ENCODE results near the gene CACNA2D3. TPM values are rescaled to one million over a fixed set of nuclear protein-coding genes. Genes with fewer than 3 reads are reported as not detected.

The CACNA2D3 gene
- total RNA-seq, 1 donor from 2014 or later, result 0.48 TPM

- no peak for DNase-seq (ENCODE audit: low spot score)
Observed at GRCh38 chr3:54900838-54901591, 778.7 kb downstream of the CACNA2D3 start.

- no peak for DNase-seq (ENCODE audit: low spot score)
Observed at GRCh38 chr3:54901906-54902685, 779.7 kb downstream of the CACNA2D3 start.

- no peak for DNase-seq (ENCODE audit: low spot score)
Observed at GRCh38 chr3:54905261-54905888, 783.0 kb downstream of the CACNA2D3 start.

- no peak for DNase-seq (ENCODE audit: low spot score)
Observed at GRCh38 chr3:54905920-54906319, 783.6 kb downstream of the CACNA2D3 start.

GRCh38 chr3:54906763-54907162 lies 784.4 kb downstream of the CACNA2D3 start:
- DNase-seq (ENCODE audit: low spot score), result no peak

GRCh38 chr3:54909191-54909590 lies 786.8 kb downstream of the CACNA2D3 start:
- DNase-seq (ENCODE audit: low spot score), result no peak

- DNase-seq (ENCODE audit: low spot score), result no peak
Observed at GRCh38 chr3:54914180-54914579, 791.8 kb downstream of the CACNA2D3 start.

GRCh38 chr3:54915181-54915580 lies 792.8 kb downstream of the CACNA2D3 start:
- DNase-seq (ENCODE audit: low spot score), result no peak

- DNase-seq (ENCODE audit: low spot score), result no peak
Observed at GRCh38 chr3:54915976-54916375, 793.6 kb downstream of the CACNA2D3 start.

- no peak for DNase-seq (ENCODE audit: low spot score)
Observed at GRCh38 chr3:54916732-54917131, 794.4 kb downstream of the CACNA2D3 start.

- no peak for DNase-seq (ENCODE audit: low spot score)
Observed at GRCh38 chr3:54917174-54917573, 794.8 kb downstream of the CACNA2D3 start.

GRCh38 chr3:54917862-54918261 lies 795.5 kb downstream of the CACNA2D3 start:
- no peak for DNase-seq (ENCODE audit: low spot score)

- no peak for DNase-seq (ENCODE audit: low spot score)
Observed at GRCh38 chr3:54918516-54918915, 796.2 kb downstream of the CACNA2D3 start.

- DNase-seq (ENCODE audit: low spot score), result no peak
Observed at GRCh38 chr3:54928046-54928770, 805.9 kb downstream of the CACNA2D3 start, which contains the start of gene LRTM1. Gene LRTM1, minus strand, starts transcription at chr3:54928059. Its CDS starts 148 bp downstream, at chr3:54927911.

GRCh38 chr3:54931182-54931581 lies 808.8 kb downstream of the CACNA2D3 start:
- DNase-seq (ENCODE audit: low spot score), result no peak

- DNase-seq (ENCODE audit: low spot score), result no peak
Observed at GRCh38 chr3:54932606-54933005, 810.3 kb downstream of the CACNA2D3 start.

- no peak for DNase-seq (ENCODE audit: low spot score)
Observed at GRCh38 chr3:54935869-54936268, 813.5 kb downstream of the CACNA2D3 start.

GRCh38 chr3:54936561-54936960 lies 814.2 kb downstream of the CACNA2D3 start:
- no peak for DNase-seq (ENCODE audit: low spot score)

GRCh38 chr3:54939557-54940300 lies 817.4 kb downstream of the CACNA2D3 start:
- DNase-seq (ENCODE audit: low spot score), result no peak

GRCh38 chr3:54940971-54941370 lies 818.6 kb downstream of the CACNA2D3 start:
- no peak for DNase-seq (ENCODE audit: low spot score)
